Tibial artery (tissue), 4 donors: Measurements from ENCODE around the gene ASB11.
"Not testable (repeated sequence)": the region's sequence is repeated elsewhere in the genome, so short reads cannot be mapped to it uniquely, and the experiment has no call there.

Source experiments
- DNase-seq, 2 donors: peaks; one replicate each; pipeline ENCODE4 v3.0.0-alpha.2; 2019
- H3K27ac ChIP-seq, 2 donors: fragments of 200-600 bp; sonication (generic) in 1 of 2; 1 replicate in 1 of 2; 2 replicates in 1 of 2; pipeline ENCODE4 v1.5.1; 2018 to 2019; ENCODE audit warnings: mild to moderate bottlenecking in 1 of 2
- H3K27me3 ChIP-seq, 2 donors: fragments of 200-600 bp; sonication (generic) in 1 of 2; one replicate each; pipeline versions ENCODE4 v1.5.1 to v1.6.0; 2016 to 2019
- H3K36me3 ChIP-seq, 3 donors: fragments of 200-600 bp; sonication (generic) in 2 of 3; one replicate each; pipeline ENCODE4 v1.5.1; 2016 to 2019; ENCODE audit warnings: mild to moderate bottlenecking in 2 of 3
- H3K4me1 ChIP-seq, 4 donors: fragments of 200-600 bp; sonication (generic) in 2 of 4; 1 replicate in 3 of 4; 2 replicates in 1 of 4; pipeline ENCODE4 v1.5.1; 2016 to 2019
- H3K4me3 ChIP-seq, 2 donors: fragments of 200-600 bp; sonication (generic) in 1 of 2; 1 replicate in 1 of 2; 2 replicates in 1 of 2; pipeline ENCODE4 v1.5.1; 2018 to 2019; ENCODE audit warnings: mild to moderate bottlenecking in 2 of 2
- H3K9me3 ChIP-seq, 3 donors: fragments of 200-600 bp; sonication (generic) in 1 of 3; one replicate each; pipeline ENCODE4 v1.5.1; 2016 to 2019
- intact Hi-C: fragments of 100-400 bp; cut with DNase I; formaldehyde crosslinking; loops from one replicate; pipeline ENCODE4 v1.15.0; 2023; ENCODE audit warnings: low total_unique reads
- TF ChIP-seq, protein P1 (sequence below), 2 experiments: fragments of 200-600 bp in 1 of 2; fragments of 450-650 bp in 1 of 2; IDR thresholded peaks; one replicate each; pipeline ENCODE4 v1.5.1; 2017 to 2019; ENCODE audit warnings: antibody characterized with exemption in 2 of 2, mild to moderate bottlenecking in 1 of 2, moderate library complexity in 1 of 2

Gene ASB11

DNA sequence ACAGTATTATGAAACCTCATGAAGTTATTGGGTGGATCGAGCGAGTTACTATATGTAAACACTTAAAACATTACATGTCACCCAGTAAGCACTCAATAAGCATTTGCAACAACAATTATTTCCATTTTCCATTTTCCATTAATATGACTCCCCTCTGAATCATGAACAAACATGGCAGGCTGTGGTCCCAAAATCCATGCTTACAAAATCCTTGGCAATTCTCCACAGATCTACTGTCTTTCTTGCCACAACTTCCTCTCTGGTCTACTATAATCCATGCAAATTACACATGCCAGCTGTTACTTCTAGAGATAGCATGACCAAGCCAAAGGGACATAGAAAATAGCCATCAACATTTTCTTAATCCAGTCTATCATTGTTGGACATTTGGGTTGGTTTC is 22.0 kb downstream of the ASB11 start:
- Histone ChIP-seq H3K4me3 (no peak overlapping the region), H3K9me3 (no peaks in the 10 kb centered on the region), H3K4me1 (no peaks in the 10 kb centered on the region), H3K27me3 (no peaks in the 10 kb centered on the region), H3K27ac (no peak overlapping the region), H3K36me3 (no peaks in the 10 kb centered on the region)
- DNase-seq: no peak
- TF ChIP-seq, protein P1, sequence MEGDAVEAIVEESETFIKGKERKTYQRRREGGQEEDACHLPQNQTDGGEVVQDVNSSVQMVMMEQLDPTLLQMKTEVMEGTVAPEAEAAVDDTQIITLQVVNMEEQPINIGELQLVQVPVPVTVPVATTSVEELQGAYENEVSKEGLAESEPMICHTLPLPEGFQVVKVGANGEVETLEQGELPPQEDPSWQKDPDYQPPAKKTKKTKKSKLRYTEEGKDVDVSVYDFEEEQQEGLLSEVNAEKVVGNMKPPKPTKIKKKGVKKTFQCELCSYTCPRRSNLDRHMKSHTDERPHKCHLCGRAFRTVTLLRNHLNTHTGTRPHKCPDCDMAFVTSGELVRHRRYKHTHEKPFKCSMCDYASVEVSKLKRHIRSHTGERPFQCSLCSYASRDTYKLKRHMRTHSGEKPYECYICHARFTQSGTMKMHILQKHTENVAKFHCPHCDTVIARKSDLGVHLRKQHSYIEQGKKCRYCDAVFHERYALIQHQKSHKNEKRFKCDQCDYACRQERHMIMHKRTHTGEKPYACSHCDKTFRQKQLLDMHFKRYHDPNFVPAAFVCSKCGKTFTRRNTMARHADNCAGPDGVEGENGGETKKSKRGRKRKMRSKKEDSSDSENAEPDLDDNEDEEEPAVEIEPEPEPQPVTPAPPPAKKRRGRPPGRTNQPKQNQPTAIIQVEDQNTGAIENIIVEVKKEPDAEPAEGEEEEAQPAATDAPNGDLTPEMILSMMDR (IDR thresholded peaks at IDR 0.05): no peak
- intact Hi-C loops: no loop called here

DNA sequence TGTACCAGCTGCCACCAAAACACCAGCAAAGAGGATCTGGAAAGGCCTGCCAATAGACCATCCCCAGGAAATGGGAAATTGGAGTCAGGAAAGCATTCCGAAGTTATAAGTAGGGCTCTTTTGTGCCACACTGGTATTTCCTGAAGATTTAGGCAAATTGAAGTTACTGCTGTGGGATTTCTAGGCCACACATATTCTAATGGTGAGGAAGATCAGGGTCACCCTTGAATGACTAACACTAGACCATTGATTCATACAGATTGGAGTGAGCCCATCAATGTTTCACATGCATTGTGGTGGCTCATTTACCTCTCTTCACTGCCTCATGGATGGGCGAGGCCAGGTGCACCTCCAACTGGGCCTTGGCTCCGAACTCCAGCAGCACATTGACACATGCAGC is 22.6 kb downstream of the ASB11 start:
- no peaks in the 10 kb centered on the region for H3K27me3 ChIP-seq
- intact Hi-C loops: no loop called here
- no peak for DNase-seq

DNA sequence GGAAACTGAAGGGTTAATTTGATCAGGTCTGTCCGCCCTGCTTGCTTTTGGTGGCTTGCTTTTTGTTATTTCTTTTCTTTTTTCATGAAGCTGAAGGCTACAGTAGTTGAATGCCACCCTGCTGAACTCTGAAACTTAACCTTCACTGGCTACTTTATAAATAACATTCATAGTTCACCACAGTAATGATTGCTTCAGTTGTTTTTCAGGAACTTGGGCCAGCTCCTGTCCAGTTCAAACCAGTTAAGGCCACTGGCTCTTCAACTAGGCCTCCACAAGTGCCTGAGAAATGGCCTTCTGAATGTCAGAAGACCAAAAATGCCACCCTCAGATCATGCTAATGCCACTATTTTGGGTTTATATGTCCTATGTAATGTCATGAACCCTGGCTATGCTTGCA is 37.8 kb downstream of the ASB11 start:
- no peak for DNase-seq
- H3K4me3 ChIP-seq: no peak overlapping the region
- peaks cover 0 to 6% (median 0%) of the 10 kb centered on the region in 4 donors for H3K4me1 ChIP-seq
- H3K27ac ChIP-seq: no peak overlapping the region
- H3K9me3 ChIP-seq: no peaks in the 10 kb centered on the region
- TF ChIP-seq, protein P1 (IDR thresholded peaks at IDR 0.05): no peak
- H3K27me3 ChIP-seq: no peaks in the 10 kb centered on the region
- H3K36me3 ChIP-seq: no peaks in the 10 kb centered on the region
- intact Hi-C loops: no loop called here

More for the DNA sequence above, 22.6 kb downstream of the ASB11 start:
- Histone ChIP-seq H3K4me1 (no peaks in the 10 kb centered on the region), H3K27ac (no peak overlapping the region), H3K9me3 (no peaks in the 10 kb centered on the region), H3K4me3 (no peak overlapping the region), H3K36me3 (no peaks in the 10 kb centered on the region)
- TF ChIP-seq, protein P1 (IDR thresholded peaks at IDR 0.05): no peak

DNA sequence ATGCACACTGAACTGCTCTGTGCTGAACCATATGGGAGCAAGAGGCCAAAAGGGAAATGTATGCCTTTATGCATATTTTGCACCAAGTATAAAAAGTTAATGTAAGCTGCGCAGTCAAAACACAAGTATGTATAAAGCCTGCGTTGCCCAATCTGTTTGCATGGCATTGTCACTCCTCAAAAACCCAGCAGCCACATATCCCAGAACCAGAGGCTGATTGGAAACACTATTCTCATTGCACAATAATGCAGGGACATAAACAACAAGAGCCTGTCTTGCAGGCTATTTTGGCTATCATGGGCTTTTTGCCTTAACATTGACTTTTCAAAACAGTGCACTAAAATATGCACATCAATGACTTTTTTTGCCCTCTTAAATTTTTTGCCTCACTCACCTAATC is 40.5 kb downstream of the ASB11 start:
- TF ChIP-seq, protein P1 (IDR thresholded peaks at IDR 0.05): no peak
- peaks cover 0 to 6% (median 0%) of the 10 kb centered on the region in 4 donors for H3K4me1 ChIP-seq

DNA sequence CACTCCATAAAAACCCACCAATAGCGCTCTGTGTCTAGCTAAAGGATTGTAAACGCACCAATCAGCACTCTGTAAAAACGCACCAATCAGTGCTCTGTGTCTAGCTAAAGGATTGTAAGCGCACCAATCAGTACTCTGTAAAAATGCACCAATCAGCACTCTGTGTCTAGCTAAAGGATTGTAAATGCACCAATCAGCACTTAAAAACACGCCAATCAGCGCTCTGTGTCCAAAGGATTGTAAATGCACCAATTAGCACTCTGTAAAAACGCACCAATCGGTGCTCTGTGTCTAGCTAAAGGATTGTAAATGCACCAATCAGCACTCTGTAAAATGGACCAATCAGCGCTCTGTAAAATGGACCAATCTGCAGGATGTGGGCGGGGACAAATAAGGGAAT is 42.2 kb downstream of the ASB11 start:
- DNase-seq, H3K27ac ChIP-seq, intact Hi-C loops, H3K9me3 ChIP-seq, H3K36me3 ChIP-seq, H3K4me1 ChIP-seq, H3K4me3 ChIP-seq, H3K27me3 ChIP-seq: not testable (repeated sequence)

More for the DNA sequence above, 40.5 kb downstream of the ASB11 start:
- intact Hi-C loops: no loop called here
- H3K9me3 ChIP-seq: no peaks in the 10 kb centered on the region
- DNase-seq: no peak
- H3K36me3 ChIP-seq: no peaks in the 10 kb centered on the region
- no peak overlapping the region for H3K27ac ChIP-seq
- no peak overlapping the region for H3K4me3 ChIP-seq
- no peaks in the 10 kb centered on the region for H3K27me3 ChIP-seq

DNA sequence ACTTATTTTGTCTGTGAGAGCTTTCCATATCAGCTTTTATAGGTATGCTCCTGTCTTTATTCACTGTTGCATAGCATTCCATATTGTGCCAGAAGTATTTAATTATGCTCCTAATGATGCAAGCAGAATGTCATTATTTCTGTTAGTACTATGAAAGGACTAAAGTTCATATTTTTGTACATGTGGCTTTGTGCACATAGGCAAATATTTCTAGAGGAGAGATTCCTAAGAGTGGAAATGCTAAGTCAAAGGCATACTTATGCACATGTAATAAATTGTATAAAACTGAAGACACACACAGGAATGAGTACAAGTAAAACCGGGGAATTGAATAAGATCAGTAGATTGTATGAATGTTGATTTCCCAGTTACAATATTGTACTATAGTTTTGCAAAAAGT is 43.7 kb downstream of the ASB11 start:
- H3K4me3 ChIP-seq: no peak overlapping the region
- no peaks in the 10 kb centered on the region for H3K4me1 ChIP-seq
- no peak for DNase-seq
- intact Hi-C loops: no loop called here
- TF ChIP-seq, protein P1 (IDR thresholded peaks at IDR 0.05): no peak
- no peak overlapping the region for H3K27ac ChIP-seq
- H3K27me3 ChIP-seq: no peaks in the 10 kb centered on the region
- H3K36me3 ChIP-seq: no peaks in the 10 kb centered on the region
- H3K9me3 ChIP-seq: no peaks in the 10 kb centered on the region
